ENCODE measurements around the gene TRPM1.

- TF ChIP-seq, protein P1, sequence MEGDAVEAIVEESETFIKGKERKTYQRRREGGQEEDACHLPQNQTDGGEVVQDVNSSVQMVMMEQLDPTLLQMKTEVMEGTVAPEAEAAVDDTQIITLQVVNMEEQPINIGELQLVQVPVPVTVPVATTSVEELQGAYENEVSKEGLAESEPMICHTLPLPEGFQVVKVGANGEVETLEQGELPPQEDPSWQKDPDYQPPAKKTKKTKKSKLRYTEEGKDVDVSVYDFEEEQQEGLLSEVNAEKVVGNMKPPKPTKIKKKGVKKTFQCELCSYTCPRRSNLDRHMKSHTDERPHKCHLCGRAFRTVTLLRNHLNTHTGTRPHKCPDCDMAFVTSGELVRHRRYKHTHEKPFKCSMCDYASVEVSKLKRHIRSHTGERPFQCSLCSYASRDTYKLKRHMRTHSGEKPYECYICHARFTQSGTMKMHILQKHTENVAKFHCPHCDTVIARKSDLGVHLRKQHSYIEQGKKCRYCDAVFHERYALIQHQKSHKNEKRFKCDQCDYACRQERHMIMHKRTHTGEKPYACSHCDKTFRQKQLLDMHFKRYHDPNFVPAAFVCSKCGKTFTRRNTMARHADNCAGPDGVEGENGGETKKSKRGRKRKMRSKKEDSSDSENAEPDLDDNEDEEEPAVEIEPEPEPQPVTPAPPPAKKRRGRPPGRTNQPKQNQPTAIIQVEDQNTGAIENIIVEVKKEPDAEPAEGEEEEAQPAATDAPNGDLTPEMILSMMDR (conservative IDR thresholded peaks at IDR 0.05 in 1 of 2, IDR thresholded peaks at IDR 0.05 in 1 of 2; ENCODE audit: low read depth in 1 of 2, low read length in 2 of 2), result no peak
- TF ChIP-seq EZH2 (IDR thresholded peaks at IDR 0.05; ENCODE audit: low read length, missing control alignments), result no peak
Observed at GRCh38 chr15:31074321-31074720, 27.2 kb downstream of the TRPM1 start.

Data from fibroblast of lung (primary cell).